Measurements from ENCODE around the gene SPEN. TPM values are rescaled to one million over a fixed set of nuclear protein-coding genes. Genes with fewer than 3 reads are reported as not detected.

Gene SPEN
- total and polyA plus RNA-seq, 9 of the 15 experiments (the other 6 are each of a cell fraction or from before 2014, with no cell fraction given) = 5.7 to 87.5 (median 27.2) TPM

GRCh38 chr1:15848929-15849774 lies 1.6 kb downstream of the SPEN start (continued):
- TF ChIP-seq ZNF277 (CRISPR knock-in tag; IDR thresholded peaks at IDR 0.05; ENCODE audit: borderline replicate concordance) = no peak
- TF ChIP-seq ZFP91 (CRISPR knock-in tag; IDR thresholded peaks at IDR 0.05) = peak; percentile 8; the same call in 1 of the 2 replicates
- no peak for TF ChIP-seq TGIF2 (CRISPR knock-in tag; IDR thresholded peaks at IDR 0.05)
- TF ChIP-seq ZNF668 (CRISPR knock-in tag; IDR thresholded peaks at IDR 0.05) = 0 out of 2 replicates have a peak, but pooled peaks have one; percentile 4
- TF ChIP-seq ZNF224 (CRISPR knock-in tag; IDR thresholded peaks at IDR 0.05) = no peak
- no peak for TF ChIP-seq MTA1 (IDR thresholded peaks at IDR 0.05; ENCODE audit: borderline replicate concordance)
- no peak for TF ChIP-seq ZNF76 (CRISPR knock-in tag; IDR thresholded peaks at IDR 0.05; ENCODE audit: borderline replicate concordance)
- TF ChIP-seq POLR3A (IDR thresholded peaks at IDR 0.05; ENCODE audit: borderline replicate concordance, extremely low read depth, insufficient read depth, insufficient read length) = no peak
- no peak; the same call in 1 of the 2 replicates for TF ChIP-seq CUX1 (CRISPR knock-in tag; IDR thresholded peaks at IDR 0.05)
- no peak for TF ChIP-seq POLR2AphosphoS2 (IDR thresholded peaks at IDR 0.05; ENCODE audit: low read length)
- TF ChIP-seq CLOCK (CRISPR knock-in tag; IDR thresholded peaks at IDR 0.05; ENCODE audit: borderline replicate concordance) = no peak
- no peak for TF ChIP-seq MTA2 (IDR thresholded peaks at IDR 0.05; ENCODE audit: low read depth)
- no peak for TF ChIP-seq HDAC6 (IDR thresholded peaks at IDR 0.05; ENCODE audit: low read depth, low read length)
- TF ChIP-seq ATF2 (CRISPR knock-in tag; IDR thresholded peaks at IDR 0.05) = no peak

Measured in K562 (cell line).